NCI-H2196 treated with DMSO at 0.1 percent for 48 hours (cell line): ENCODE results near the gene POGZ.

Experiments used
- DNase-seq: peaks from one replicate; lab custom pipeline; 2025; ENCODE audit not compliant: unreplicated experiment; lab: John Stamatoyannopoulos, UW

Gene POGZ, protein sequence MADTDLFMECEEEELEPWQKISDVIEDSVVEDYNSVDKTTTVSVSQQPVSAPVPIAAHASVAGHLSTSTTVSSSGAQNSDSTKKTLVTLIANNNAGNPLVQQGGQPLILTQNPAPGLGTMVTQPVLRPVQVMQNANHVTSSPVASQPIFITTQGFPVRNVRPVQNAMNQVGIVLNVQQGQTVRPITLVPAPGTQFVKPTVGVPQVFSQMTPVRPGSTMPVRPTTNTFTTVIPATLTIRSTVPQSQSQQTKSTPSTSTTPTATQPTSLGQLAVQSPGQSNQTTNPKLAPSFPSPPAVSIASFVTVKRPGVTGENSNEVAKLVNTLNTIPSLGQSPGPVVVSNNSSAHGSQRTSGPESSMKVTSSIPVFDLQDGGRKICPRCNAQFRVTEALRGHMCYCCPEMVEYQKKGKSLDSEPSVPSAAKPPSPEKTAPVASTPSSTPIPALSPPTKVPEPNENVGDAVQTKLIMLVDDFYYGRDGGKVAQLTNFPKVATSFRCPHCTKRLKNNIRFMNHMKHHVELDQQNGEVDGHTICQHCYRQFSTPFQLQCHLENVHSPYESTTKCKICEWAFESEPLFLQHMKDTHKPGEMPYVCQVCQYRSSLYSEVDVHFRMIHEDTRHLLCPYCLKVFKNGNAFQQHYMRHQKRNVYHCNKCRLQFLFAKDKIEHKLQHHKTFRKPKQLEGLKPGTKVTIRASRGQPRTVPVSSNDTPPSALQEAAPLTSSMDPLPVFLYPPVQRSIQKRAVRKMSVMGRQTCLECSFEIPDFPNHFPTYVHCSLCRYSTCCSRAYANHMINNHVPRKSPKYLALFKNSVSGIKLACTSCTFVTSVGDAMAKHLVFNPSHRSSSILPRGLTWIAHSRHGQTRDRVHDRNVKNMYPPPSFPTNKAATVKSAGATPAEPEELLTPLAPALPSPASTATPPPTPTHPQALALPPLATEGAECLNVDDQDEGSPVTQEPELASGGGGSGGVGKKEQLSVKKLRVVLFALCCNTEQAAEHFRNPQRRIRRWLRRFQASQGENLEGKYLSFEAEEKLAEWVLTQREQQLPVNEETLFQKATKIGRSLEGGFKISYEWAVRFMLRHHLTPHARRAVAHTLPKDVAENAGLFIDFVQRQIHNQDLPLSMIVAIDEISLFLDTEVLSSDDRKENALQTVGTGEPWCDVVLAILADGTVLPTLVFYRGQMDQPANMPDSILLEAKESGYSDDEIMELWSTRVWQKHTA (N-terminal part only)

GRCh38 chr1:151459331-151460046 lies at the start of gene POGZ:
Gene POGZ (minus strand): TSS chr1:151459494. CDS start chr1:151442204, 17,290 bp downstream.
- DNase-seq, result peak; percentile 90

- DNase-seq, result no peak
These were observed 49.5 kb upstream of the POGZ start for GRCh38 chr1:151508833-151509232.

DNA sequence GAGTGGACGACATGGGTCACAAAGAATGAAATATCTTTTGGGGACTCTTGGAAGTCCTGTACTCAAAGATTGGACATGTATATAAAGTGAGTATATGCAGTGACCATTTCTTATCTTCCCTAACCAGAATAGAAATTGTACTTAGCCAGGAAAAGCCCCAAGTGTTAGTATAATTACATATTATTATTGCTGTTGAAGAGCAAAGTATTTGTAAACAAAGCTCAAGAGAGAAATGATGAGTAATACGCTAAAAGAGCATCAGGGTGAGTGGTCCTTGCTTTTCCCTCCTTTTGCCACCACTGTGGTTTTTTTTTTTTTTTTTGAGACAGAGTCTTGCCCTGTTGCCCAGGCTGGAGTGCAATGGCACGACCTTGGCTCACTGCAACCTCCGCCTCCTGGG lies 45.5 kb upstream of the POGZ start:
- no peak for DNase-seq

- DNase-seq, result no peak
These were observed 45.0 kb upstream of the POGZ start for GRCh38 chr1:151504252-151504651.

GRCh38 chr1:151502859-151503780 lies 43.8 kb upstream of the POGZ start:
- DNase-seq, result no peak

DNA sequence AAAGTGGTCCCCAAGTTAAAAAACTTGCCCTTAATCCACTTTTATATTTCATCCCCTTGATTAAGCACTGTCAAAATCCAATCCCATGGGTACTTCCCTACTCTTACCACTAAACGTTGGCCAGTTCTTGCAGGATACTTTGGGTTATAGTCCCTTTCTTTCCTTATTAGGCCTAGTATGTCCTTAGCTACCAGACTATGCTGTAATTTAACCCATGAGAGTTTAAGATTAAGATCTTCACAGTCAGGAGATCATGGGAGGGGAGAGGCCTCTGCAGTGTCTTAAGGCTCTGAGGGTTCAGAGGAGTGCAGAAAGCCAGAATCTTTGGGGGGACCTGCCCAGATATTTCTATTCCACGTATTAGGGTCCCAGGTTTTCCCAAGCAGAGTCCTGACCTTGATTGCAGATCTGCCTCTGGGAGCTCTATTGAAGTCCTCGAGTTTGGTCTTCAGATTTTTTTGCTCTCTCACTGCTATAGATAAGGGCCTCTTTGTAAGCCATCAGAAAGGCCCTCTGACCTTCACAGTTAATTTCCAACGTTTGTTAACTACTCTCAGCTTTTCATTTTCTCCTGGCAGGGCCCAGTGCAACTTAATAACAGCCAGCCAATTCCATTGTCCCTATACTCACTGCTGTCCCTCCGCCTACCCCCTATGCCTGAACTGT lies 42.9 kb upstream of the POGZ start:
- DNase-seq, result no peak

- no peak for DNase-seq
These were observed 42.2 kb upstream of the POGZ start for GRCh38 chr1:151501474-151501873.

DNA sequence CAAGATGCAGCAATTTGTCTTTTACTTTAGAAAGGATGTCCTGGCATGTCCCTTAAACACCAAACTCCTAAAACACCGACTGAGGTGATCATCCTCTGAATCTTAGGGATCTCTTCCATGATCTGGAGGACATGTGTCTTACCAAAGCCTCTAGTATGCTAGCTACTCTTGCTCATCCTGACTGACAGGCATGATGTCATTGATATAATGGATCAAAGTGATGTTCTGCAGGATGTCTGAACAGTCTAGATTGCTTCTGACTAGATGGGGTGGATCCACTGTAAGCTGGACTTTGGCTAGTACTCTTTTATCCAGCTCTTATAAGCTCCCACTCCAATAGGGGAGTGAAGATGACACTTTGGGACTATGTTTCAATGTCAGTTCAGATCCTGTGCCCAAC lies 40.6 kb upstream of the POGZ start:
- DNase-seq, result no peak

- DNase-seq, result no peak
These were observed 40.1 kb upstream of the POGZ start for GRCh38 chr1:151499365-151499764.

- DNase-seq, result no peak
These were observed 36.0 kb upstream of the POGZ start for GRCh38 chr1:151495316-151495715.

DNA sequence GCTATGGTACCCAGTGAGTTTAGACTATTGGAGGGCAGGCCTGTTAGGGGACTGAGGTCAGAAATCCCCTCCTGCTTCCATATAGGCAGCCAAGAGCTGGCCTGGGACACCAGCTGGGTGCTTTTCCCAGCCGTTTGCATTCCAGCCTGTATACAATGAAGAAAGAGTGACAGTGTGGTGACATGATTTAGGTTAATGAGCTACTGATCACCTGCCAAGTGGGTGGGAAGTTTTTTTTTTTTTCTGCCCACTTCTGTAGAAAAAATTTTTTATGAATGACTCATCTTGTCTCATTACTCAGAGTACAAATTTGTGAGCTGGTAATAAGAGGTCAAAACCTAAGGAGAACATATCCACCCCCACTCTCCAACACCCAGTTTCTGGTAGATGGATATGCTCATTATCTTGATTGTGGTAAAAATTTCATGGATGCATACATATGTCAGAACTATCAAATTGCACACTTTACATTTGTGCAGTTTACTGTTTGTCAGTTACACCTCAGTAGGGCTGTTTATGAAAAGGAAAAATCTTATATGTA lies 35.5 kb upstream of the POGZ start:
- DNase-seq, result no peak

- DNase-seq, result no peak
These were observed 33.7 kb upstream of the POGZ start for GRCh38 chr1:151493042-151493441.

GRCh38 chr1:151492120-151492519 lies 32.8 kb upstream of the POGZ start:
- DNase-seq, result no peak

DNA sequence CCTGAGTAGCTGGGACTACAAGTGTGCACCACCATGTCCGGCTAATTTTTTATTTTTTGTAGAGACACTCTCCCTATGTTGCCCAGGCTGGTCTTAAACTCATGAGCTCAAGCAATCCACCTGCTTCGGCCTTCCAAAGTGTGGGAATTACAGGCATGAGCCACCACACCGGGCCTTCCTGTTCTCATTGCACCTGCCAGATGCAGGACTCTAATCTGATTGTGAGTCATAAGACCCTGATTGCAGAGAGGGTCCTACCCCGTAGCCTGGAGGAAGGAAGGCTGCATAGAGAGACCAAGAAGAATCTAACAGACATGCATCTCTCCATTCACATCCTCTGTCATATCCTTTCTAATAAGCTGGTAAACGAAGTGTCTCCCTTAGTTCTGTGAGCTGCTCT lies 32.3 kb upstream of the POGZ start:
- DNase-seq, result no peak

- no peak for DNase-seq
These were observed 27.3 kb upstream of the POGZ start for GRCh38 chr1:151486557-151486956.

DNA sequence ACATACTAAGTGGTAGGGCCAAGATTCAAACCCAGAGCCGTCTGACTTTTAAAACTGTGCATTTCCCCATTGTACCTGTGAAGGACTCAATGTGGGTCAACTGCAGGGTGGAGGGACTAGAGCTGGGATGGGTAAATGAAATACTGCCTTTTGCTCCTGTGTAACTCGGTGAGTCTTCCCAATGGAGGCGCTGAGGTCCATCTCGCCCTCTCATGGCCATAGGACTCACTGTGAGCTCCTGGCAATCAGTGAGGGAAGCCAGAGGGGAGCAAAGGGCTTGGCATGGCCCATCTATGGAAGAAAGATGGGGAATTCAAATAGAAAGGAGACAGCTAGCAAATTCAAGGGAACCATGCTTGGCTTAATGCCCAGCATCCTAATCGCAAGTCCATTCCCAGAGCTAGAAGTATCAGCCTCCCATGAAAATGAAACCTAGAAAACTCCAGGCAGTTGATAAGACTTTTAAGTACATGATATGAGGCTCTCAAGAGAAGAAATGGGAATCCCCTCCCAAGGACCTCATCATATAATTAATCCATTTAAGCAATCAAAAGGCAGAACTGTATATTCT lies 26.5 kb upstream of the POGZ start:
- DNase-seq, result no peak

DNA sequence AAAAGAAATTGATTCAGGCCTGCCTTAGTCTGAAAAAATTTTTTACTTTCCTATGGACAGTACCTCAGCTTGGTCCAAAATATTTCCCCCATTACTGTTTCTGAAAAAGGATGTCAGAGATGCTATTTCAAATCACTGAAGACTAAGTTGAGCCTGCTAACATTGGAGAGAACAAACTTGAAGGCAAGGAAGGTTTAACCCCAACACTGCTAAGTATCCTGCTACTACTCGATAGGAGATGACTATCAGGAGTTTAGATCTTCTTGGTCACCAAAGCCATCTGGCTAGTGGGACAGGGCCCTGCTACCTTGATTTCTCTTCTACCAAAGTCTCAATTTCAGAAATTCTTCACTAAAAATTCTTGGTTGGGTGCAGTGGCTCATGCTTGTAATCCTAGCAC lies 22.7 kb upstream of the POGZ start:
- no peak for DNase-seq

DNA sequence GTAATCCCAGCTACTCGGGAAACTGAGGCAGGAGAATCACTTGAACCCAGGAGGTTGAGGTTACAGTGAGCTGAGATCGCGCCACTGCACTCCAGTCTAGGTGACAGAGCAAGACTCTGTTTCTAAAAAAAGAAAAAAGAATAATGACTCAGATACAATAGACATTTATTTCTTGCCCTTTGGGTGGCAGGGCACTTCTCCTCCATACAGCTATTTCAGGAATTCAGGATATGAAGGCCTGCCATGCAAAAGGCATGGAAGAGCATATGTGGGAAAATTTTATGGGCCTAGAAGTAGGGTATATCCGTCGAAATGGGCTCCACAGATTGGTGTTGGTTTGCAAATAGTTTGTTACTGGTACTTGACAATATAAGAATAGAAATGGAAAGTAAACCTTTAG lies 20.2 kb upstream of the POGZ start:
- no peak for DNase-seq

GRCh38 chr1:151478923-151479322 lies 19.6 kb upstream of the POGZ start:
- DNase-seq, result no peak
